ENCODE measurements around the gene ACOX1. TPM values are rescaled to one million over a fixed set of nuclear protein-coding genes. Genes with fewer than 3 reads are reported as not detected.

The ACOX1 gene
- polyA plus RNA-seq, 1 donor (not counting 4 experiments of a cell fraction or from before 2014, with no cell fraction given) = 31.8 TPM

DNA sequence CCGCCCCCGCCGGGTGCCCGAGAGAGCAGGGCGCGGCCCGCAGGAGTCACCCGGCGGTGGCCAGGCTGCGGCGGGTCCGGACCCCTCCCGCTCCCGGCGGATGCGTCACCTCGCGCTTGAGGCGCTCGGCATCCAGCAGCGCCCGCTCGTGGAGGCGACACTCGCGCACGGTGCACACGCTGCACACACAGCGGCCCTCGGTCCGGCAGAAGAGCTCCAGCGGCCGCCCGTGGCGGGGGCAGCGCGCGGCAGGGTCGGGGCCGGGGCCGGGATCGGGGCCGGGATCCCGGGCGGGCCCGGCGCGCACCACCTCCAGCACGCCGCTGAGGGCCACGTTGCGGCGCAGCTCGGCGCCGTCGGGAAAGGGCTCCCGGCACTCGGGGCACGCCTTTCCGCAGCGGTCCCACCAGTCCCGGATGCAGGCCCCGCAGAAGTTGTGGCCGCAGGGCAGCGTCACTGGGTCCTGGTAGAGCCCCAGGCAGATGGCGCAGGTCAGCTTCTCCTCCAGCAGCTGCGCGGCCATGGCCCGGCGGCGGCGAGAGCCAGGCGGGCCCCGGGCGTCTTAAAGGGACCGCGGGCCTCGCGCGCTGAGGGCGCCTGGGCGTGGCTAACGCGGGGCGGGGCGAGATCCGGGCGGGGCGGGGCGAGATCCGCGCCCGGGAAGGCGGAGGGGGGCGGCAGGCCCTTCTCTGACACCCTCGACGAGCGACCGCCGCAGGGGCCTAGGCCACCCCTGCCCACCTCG lies 82.4 kb downstream of the ACOX1 start, which contains the start of gene TRIM65:
Gene TRIM65 (minus strand): TSS at position 537 of the 745 bp plus-strand sequence. CDS start 14 bp downstream, at position 523.
- H2AFZ ChIP-seq (ENCODE audit: control insufficient read depth, low read length) = peak within 1 kb of the TSS; percentile 70
- DNase-seq (ENCODE audit: low read depth, low spot score) = no peak
- H3K36me3 ChIP-seq (ENCODE audit: control insufficient read depth in 2 of 2, extremely low read depth in 1 of 2, insufficient read depth in 2 of 2, low read length in 2 of 2) = peaks cover 24 to 28% of the 10 kb centered on the region in 2 experiments
- H3K9me1 ChIP-seq (ENCODE audit: control insufficient read depth, extremely low read depth, insufficient read depth, low read length) = no peaks in the 10 kb centered on the region
- H3K27me3 ChIP-seq (ENCODE audit: control insufficient read depth, extremely low read depth, insufficient read depth, low read length) = no peaks in the 10 kb centered on the region
- H4K20me1 ChIP-seq (ENCODE audit: control insufficient read depth, extremely low read depth, insufficient read depth, low read length) = no peaks in the 10 kb centered on the region
- no peaks in the 10 kb centered on the region for H3K9me3 ChIP-seq (ENCODE audit: control insufficient read depth, low read depth, low read length)
- no peak for FAIRE-seq
- TF ChIP-seq, protein P1, sequence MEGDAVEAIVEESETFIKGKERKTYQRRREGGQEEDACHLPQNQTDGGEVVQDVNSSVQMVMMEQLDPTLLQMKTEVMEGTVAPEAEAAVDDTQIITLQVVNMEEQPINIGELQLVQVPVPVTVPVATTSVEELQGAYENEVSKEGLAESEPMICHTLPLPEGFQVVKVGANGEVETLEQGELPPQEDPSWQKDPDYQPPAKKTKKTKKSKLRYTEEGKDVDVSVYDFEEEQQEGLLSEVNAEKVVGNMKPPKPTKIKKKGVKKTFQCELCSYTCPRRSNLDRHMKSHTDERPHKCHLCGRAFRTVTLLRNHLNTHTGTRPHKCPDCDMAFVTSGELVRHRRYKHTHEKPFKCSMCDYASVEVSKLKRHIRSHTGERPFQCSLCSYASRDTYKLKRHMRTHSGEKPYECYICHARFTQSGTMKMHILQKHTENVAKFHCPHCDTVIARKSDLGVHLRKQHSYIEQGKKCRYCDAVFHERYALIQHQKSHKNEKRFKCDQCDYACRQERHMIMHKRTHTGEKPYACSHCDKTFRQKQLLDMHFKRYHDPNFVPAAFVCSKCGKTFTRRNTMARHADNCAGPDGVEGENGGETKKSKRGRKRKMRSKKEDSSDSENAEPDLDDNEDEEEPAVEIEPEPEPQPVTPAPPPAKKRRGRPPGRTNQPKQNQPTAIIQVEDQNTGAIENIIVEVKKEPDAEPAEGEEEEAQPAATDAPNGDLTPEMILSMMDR (optimal IDR thresholded peaks at IDR 0.05 in 1 of 3, IDR thresholded peaks at IDR 0.05 in 1 of 3, conservative IDR thresholded peaks at IDR 0.05 in 1 of 3; ENCODE audit: extremely low read depth in 1 of 3, insufficient read depth in 2 of 3, low read length in 3 of 3) = peak in 2 of 3 experiments; percentile 22 to 75
- TF ChIP-seq EZH2 (IDR thresholded peaks at IDR 0.05; ENCODE audit: low read length) = no peak
- peaks cover 9% of the 10 kb centered on the region for H3K4me1 ChIP-seq (ENCODE audit: control insufficient read depth, extremely low read depth, insufficient read depth, low read length)
- dilution Hi-C loops (cut with MboI; ENCODE audit: extremely low pct_ligation_motif_present, low sequenced_read_pairs) = no loop called here
- H3K9ac ChIP-seq (ENCODE audit: control insufficient read depth, extremely low read depth, insufficient read depth, low read length) = peak within 1 kb of the TSS; percentile 83
- H3K4me3 ChIP-seq (ENCODE audit: control insufficient read depth in 2 of 3, extremely low read depth in 1 of 3, insufficient read depth in 2 of 3, low read depth in 1 of 3, low read length in 3 of 3) = peak within 1 kb of the TSS; percentile 52 to 73 (median 60)
- peak within 1 kb of the TSS; percentile 58 for H3K27ac ChIP-seq (ENCODE audit: control insufficient read depth, insufficient read depth, low read length)
- peak within 1 kb of the TSS; percentile 83 for H3K4me2 ChIP-seq (ENCODE audit: control insufficient read depth, extremely low read depth, insufficient read depth, low read depth, low read length)
- peaks cover 4% of the 10 kb centered on the region for H3K79me2 ChIP-seq (ENCODE audit: control insufficient read depth, insufficient read depth, low read length)

DNA sequence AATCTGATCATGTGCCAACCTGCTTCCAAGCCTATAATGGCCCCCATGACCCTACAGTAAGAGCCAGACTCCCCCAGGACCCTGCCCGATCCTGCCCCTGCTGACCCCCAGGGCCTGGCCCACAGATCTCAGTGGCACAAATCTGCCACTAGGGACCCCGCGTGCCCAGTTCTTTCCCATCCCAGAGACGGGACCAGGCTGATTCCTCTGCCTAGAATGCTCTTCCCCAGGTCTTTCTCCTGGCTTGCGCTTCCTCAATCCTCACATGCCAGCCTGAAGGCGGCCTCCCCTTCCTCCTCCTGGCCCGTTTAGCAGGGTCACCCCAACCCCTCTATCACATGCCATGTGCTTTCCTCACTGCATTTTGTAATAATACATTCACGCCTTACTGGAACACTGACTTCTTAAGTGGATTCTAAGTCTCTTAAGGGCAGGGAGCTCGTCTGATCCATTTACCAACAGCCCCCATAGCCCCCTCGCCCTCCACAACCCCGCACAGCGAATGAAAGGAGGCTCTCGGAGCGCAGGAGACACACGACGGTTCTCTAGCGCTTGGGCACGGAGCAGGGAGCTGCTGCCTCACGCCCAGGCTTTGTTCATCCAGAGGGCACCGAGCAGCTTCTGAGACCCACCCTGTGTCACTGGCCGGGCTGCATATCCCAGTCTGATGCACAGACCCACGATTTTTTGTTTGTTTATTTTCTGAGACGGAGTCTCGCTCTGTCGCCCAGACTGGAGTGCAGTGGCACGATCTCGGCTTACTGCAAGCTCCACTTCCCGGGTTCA lies 83.4 kb downstream of the ACOX1 start:
- Histone ChIP-seq H4K20me1 (ENCODE audit: control insufficient read depth, extremely low read depth, insufficient read depth, low read length) (no peaks in the 10 kb centered on the region), H3K4me2 (ENCODE audit: control insufficient read depth, extremely low read depth, insufficient read depth, low read depth, low read length) (peak overlapping the region; percentile 83), H3K9ac (ENCODE audit: control insufficient read depth, extremely low read depth, insufficient read depth, low read length) (peak overlapping the region; percentile 83), H3K27ac (ENCODE audit: control insufficient read depth, insufficient read depth, low read length) (peak overlapping the region; percentile 58), H3K4me1 (ENCODE audit: control insufficient read depth, extremely low read depth, insufficient read depth, low read length) (peaks cover 9% of the 10 kb centered on the region), H3K27me3 (ENCODE audit: control insufficient read depth, extremely low read depth, insufficient read depth, low read length) (no peaks in the 10 kb centered on the region), H3K9me1 (ENCODE audit: control insufficient read depth, extremely low read depth, insufficient read depth, low read length) (no peaks in the 10 kb centered on the region), H3K79me2 (ENCODE audit: control insufficient read depth, insufficient read depth, low read length) (peaks cover 4% of the 10 kb centered on the region), H2AFZ (ENCODE audit: control insufficient read depth, low read length) (peak overlapping the region; percentile 60), H3K4me3 (ENCODE audit: control insufficient read depth in 2 of 3, extremely low read depth in 1 of 3, insufficient read depth in 2 of 3, low read depth in 1 of 3, low read length in 3 of 3) (peak overlapping the region; percentile 52 to 73 (median 60)), H3K9me3 (ENCODE audit: control insufficient read depth, low read depth, low read length) (no peaks in the 10 kb centered on the region), H3K36me3 (ENCODE audit: control insufficient read depth in 2 of 2, extremely low read depth in 1 of 2, insufficient read depth in 2 of 2, low read length in 2 of 2) (peaks cover 23 to 25% of the 10 kb centered on the region in 2 experiments)
- no peak for DNase-seq (ENCODE audit: low read depth, low spot score)
- dilution Hi-C loops (cut with MboI; ENCODE audit: extremely low pct_ligation_motif_present, low sequenced_read_pairs) = no loop called here
- FAIRE-seq = no peak
- TF ChIP-seq EZH2 (IDR thresholded peaks at IDR 0.05; ENCODE audit: low read length) = no peak
- TF ChIP-seq, protein P1 (optimal IDR thresholded peaks at IDR 0.05 in 1 of 3, IDR thresholded peaks at IDR 0.05 in 1 of 3, conservative IDR thresholded peaks at IDR 0.05 in 1 of 3; ENCODE audit: extremely low read depth in 1 of 3, insufficient read depth in 2 of 3, low read length in 3 of 3) = peak in 2 of 3 experiments; percentile 20 to 44
